H1 (cell line): Measurements from ENCODE around the gene FLT4. TPM values are rescaled to one million over a fixed set of nuclear protein-coding genes. Genes with fewer than 3 reads are reported as not detected.

Source experiments
- CTCF ChIA-PET: fragments of 300-600 bp; sonication (Branson Sonifier 250); formaldehyde crosslinking; loops from one replicate; lab custom pipeline; 2021; ENCODE audit not compliant: partially characterized antibody; lab: Charles Lee
- POLR2A ChIA-PET: fragments of 300-600 bp; sonication (Branson Sonifier 250); formaldehyde crosslinking; loops from one replicate; lab custom pipeline; 2021; ENCODE audit warnings: inconsistent platforms; ENCODE audit not compliant: partially characterized antibody; lab: Charles Lee
- DNase-seq, 2 experiments: peaks; one replicate each; pipeline versions ENCODE4 v3.0.0 to v3.0.0-alpha.2; 2010 to 2022; ENCODE audit warnings: low spot score in 2 of 2, low read depth in 1 of 2, mixed read lengths in 1 of 2
- FAIRE-seq: peaks from 2 replicates; lab custom pipeline; 2011; peaks lifted over from hg19 to GRCh38; lab: Jason Lieb, UNC
- H2AFZ ChIP-seq: 2 replicates; pipeline ENCODE4 v1.8.1; 2012; ENCODE audit warnings: low read length, inconsistent platforms
- H2AK5ac ChIP-seq: 2 replicates; pipeline ENCODE4 v1.6.1; 2013; ENCODE audit warnings: low read depth, low read length
- H2BK120ac ChIP-seq: replicated peaks from 2 replicates; pipeline ENCODE3; 2013; ENCODE audit warnings: low read depth, low read length, inconsistent platforms
- H2BK12ac ChIP-seq: 2 replicates; pipeline ENCODE4 v1.6.1; 2013; ENCODE audit warnings: low read depth, low read length
- H2BK15ac ChIP-seq: 2 replicates; pipeline ENCODE4 v1.6.1; 2013; ENCODE audit warnings: low read length
- H2BK20ac ChIP-seq: 2 replicates; pipeline ENCODE4 v1.6.1; 2013; ENCODE audit warnings: low read length
- H2BK5ac ChIP-seq: 2 replicates; pipeline ENCODE4 v1.6.1; 2013; ENCODE audit warnings: low read depth, low read length
- H3K14ac ChIP-seq: 2 replicates; pipeline ENCODE4 v1.6.1; 2013; ENCODE audit warnings: inconsistent platforms; ENCODE audit not compliant: insufficient read length
- H3K18ac ChIP-seq: 2 replicates; pipeline ENCODE4 v1.6.1; 2013; ENCODE audit warnings: low read length; ENCODE audit errors: extremely low read depth
- H3K23ac ChIP-seq: 2 replicates; pipeline ENCODE4 v1.6.1; 2013; ENCODE audit warnings: inconsistent platforms; ENCODE audit not compliant: insufficient read length
- H3K23me2 ChIP-seq: 2 replicates; pipeline ENCODE4 v1.6.1; 2013; ENCODE audit warnings: low read depth, low read length
- H3K27ac ChIP-seq: 2 replicates; pipeline ENCODE4 v1.6.1; 2011; ENCODE audit warnings: low read depth, low read length, inconsistent platforms
- H3K27me3 ChIP-seq, 4 experiments: replicated peaks in 1 of 4; 1 replicate in 1 of 4; 2 replicates in 3 of 4; pipeline versions ENCODE4 v1.6.1 to v1.8.1; 2011 to 2013; ENCODE audit warnings: low read length in 3 of 4, mild to moderate bottlenecking in 3 of 4, inconsistent platforms in 2 of 4, mixed read lengths in 2 of 4, moderate library complexity in 1 of 4; ENCODE audit not compliant: control insufficient read depth in 3 of 4, insufficient read depth in 3 of 4; ENCODE audit errors: extremely low read depth in 1 of 4
- H3K36me3 ChIP-seq, 4 experiments: 2 replicates each; pipeline versions ENCODE4 v1.6.1 to v1.8.1; 2011 to 2013; ENCODE audit warnings: mild to moderate bottlenecking in 4 of 4, low read length in 3 of 4, moderate library complexity in 2 of 4, control low read depth in 1 of 4, inconsistent platforms in 1 of 4; ENCODE audit not compliant: insufficient read depth in 4 of 4, control insufficient read depth in 2 of 4
- H3K4ac ChIP-seq: replicated peaks from 2 replicates; pipeline ENCODE3; 2013; ENCODE audit warnings: low read length, low read depth, mixed read lengths, inconsistent platforms; ENCODE audit not compliant: insufficient read length
- H3K4me1 ChIP-seq, 4 experiments: replicated peaks in 1 of 4; 1 replicate in 1 of 4; 2 replicates in 3 of 4; pipeline versions ENCODE4 v1.6.1 to v1.8.1; 2011 to 2013; ENCODE audit warnings: low read length in 3 of 4, inconsistent platforms in 2 of 4, mixed read lengths in 1 of 4; ENCODE audit not compliant: insufficient read depth in 4 of 4, control insufficient read depth in 3 of 4
- H3K4me2 ChIP-seq, 2 experiments: 2 replicates each; pipeline versions ENCODE4 v1.6.1 to v1.8.1; 2011 to 2013; ENCODE audit warnings: low read depth in 2 of 2, low read length in 2 of 2, control low read depth in 1 of 2, inconsistent platforms in 1 of 2, mild to moderate bottlenecking in 1 of 2; ENCODE audit not compliant: insufficient read depth in 1 of 2
- H3K4me3 ChIP-seq, 4 experiments: fragments of 200-600, 300-600 bp in 1 of 4; sonication (generic), shearing (Covaris generic), sonication (Bioruptor Twin) in 1 of 4; 2 replicates each; pipeline versions ENCODE4 v1.5.1 to v1.8.1; 2011 to 2016; ENCODE audit warnings: low read length in 4 of 4, low read depth in 3 of 4, control low read depth in 2 of 4, inconsistent platforms in 2 of 4, mild to moderate bottlenecking in 2 of 4, mixed read lengths in 1 of 4, moderate library complexity in 1 of 4; ENCODE audit not compliant: insufficient read depth in 2 of 4; ENCODE audit errors: extremely low read depth in 1 of 4
- H3K56ac ChIP-seq: replicated peaks from 2 replicates; pipeline ENCODE3; 2013; ENCODE audit warnings: low read depth, mild to moderate bottlenecking, mixed read lengths, low read length, inconsistent platforms; ENCODE audit not compliant: insufficient read length
- H3K79me1 ChIP-seq: 2 replicates; pipeline ENCODE4 v1.6.1; 2013; ENCODE audit warnings: low read depth, low read length, control low read depth
- H3K79me2 ChIP-seq, 2 experiments: 2 replicates each; pipeline versions ENCODE4 v1.6.1 to v1.8.1; 2012 to 2013; ENCODE audit warnings: low read length in 2 of 2, mild to moderate bottlenecking in 2 of 2, inconsistent platforms in 1 of 2; ENCODE audit not compliant: insufficient read depth in 2 of 2, control insufficient read depth in 1 of 2
- H3K9ac ChIP-seq, 4 experiments: replicated peaks in 1 of 4; 1 replicate in 1 of 4; 2 replicates in 3 of 4; pipeline versions ENCODE4 v1.6.1 to v1.8.1; 2011 to 2013; ENCODE audit warnings: low read depth in 3 of 4, low read length in 3 of 4, control low read depth in 2 of 4, mild to moderate bottlenecking in 2 of 4, moderate library complexity in 2 of 4, inconsistent platforms in 1 of 4; ENCODE audit errors: extremely low read depth in 1 of 4
- H3K9me3 ChIP-seq, 2 experiments: 2 replicates each; pipeline versions ENCODE4 v1.6.1 to v1.8.1; 2012 to 2013; ENCODE audit warnings: mild to moderate bottlenecking in 2 of 2, moderate library complexity in 2 of 2, control low read depth in 1 of 2, inconsistent platforms in 1 of 2, low read depth in 1 of 2, low read length in 1 of 2, mixed read lengths in 1 of 2; ENCODE audit not compliant: insufficient read depth in 2 of 2
- H4K20me1 ChIP-seq, 2 experiments: replicated peaks in 1 of 2; 2 replicates each; pipeline versions ENCODE3 to v1.8.1; 2011 to 2013; ENCODE audit warnings: inconsistent platforms in 2 of 2, low read length in 2 of 2, mild to moderate bottlenecking in 1 of 2; ENCODE audit not compliant: insufficient read depth in 2 of 2, control insufficient read depth in 1 of 2
- H4K5ac ChIP-seq: 2 replicates; pipeline ENCODE4 v1.6.1; 2013; ENCODE audit warnings: low read length, low read depth, mixed read lengths, inconsistent platforms; ENCODE audit not compliant: insufficient read length
- H4K8ac ChIP-seq: 2 replicates; pipeline ENCODE4 v1.8.0; 2013; ENCODE audit warnings: mild to moderate bottlenecking, moderate library complexity, low read length, inconsistent platforms; ENCODE audit not compliant: insufficient read depth; ENCODE audit errors: extremely low read depth
- H4K91ac ChIP-seq: replicated peaks from 2 replicates; pipeline ENCODE3; 2013; ENCODE audit warnings: low read length, mixed read lengths, inconsistent platforms; ENCODE audit not compliant: insufficient read length
- ATF2 ChIP-seq: IDR thresholded peaks from 2 replicates; pipeline ENCODE4 v1.6.1; 2012; ENCODE audit warnings: low read length, inconsistent platforms
- CBX5 ChIP-seq: fragments of 300-800, 300-1000 bp; sonication (generic); IDR thresholded peaks from 2 replicates; pipeline ENCODE4 v1.7.1; 2016; ENCODE audit warnings: antibody characterized with exemption, low read length, low read depth
- EGR1 ChIP-seq: IDR thresholded peaks from 2 replicates; pipeline ENCODE4 v1.6.1; 2011; ENCODE audit warnings: low read depth, low read length, borderline replicate concordance
- EP300 ChIP-seq, 2 experiments: IDR thresholded peaks; 1 replicate in 1 of 2; 2 replicates in 1 of 2; pipeline ENCODE4 v1.6.1; 2011 to 2012; ENCODE audit warnings: low read depth in 2 of 2, low read length in 2 of 2, mild to moderate bottlenecking in 2 of 2, borderline replicate concordance in 1 of 2, inconsistent platforms in 1 of 2, moderate library complexity in 1 of 2
- FOSL1 ChIP-seq: IDR thresholded peaks from 2 replicates; pipeline ENCODE4 v1.6.1; 2011; ENCODE audit warnings: mild to moderate bottlenecking, low read depth, low read length, moderate library complexity; ENCODE audit not compliant: insufficient read depth
- KDM1A ChIP-seq: fragments of 200-600, 300-600 bp; sonication (generic); IDR thresholded peaks from 2 replicates; pipeline ENCODE4 v1.7.1; 2016; ENCODE audit warnings: mild to moderate bottlenecking, low read length, borderline replicate concordance
- NANOG ChIP-seq: IDR thresholded peaks from 2 replicates; pipeline ENCODE4 v1.6.1; 2011; ENCODE audit warnings: low read length, low read depth, mild to moderate bottlenecking, inconsistent platforms; ENCODE audit not compliant: insufficient read depth, poor library complexity, severe bottlenecking
- POLR2A ChIP-seq, 2 experiments: IDR thresholded peaks; 1 replicate in 1 of 2; 2 replicates in 1 of 2; pipeline ENCODE4 v1.6.1; 2011; ENCODE audit warnings: low read depth in 2 of 2, low read length in 2 of 2, mild to moderate bottlenecking in 2 of 2; ENCODE audit errors: control extremely low read depth in 1 of 2
- RAD21 ChIP-seq, 2 experiments: IDR thresholded peaks in 1 of 2; conservative IDR thresholded peaks in 1 of 2; 2 replicates each; pipeline ENCODE4 v1.6.1; 2011; ENCODE audit warnings: low read depth in 2 of 2, low read length in 2 of 2, improper control_type of control experiment in 1 of 2, inconsistent platforms in 1 of 2, mild to moderate bottlenecking in 1 of 2, moderate library complexity in 1 of 2
- TCF12 ChIP-seq: IDR thresholded peaks from 2 replicates; pipeline ENCODE4 v1.6.1; 2011; ENCODE audit warnings: low read depth, mild to moderate bottlenecking, low read length
- ZNF274 ChIP-seq: IDR thresholded peaks from 2 replicates; pipeline ENCODE4 v1.7.0; 2012; ENCODE audit warnings: low read length, borderline replicate concordance; ENCODE audit errors: extremely low read depth
- WGBS, 2 experiments: shearing (Covaris generic) in 1 of 2; methylation state at CpG; one replicate each; pipeline versions ENCODE4 v1.1.6 to v1.1.7; 2013 to 2015; ENCODE audit warnings: low lambda C conversion rate in 2 of 2, mixed read lengths in 2 of 2, inconsistent platforms in 1 of 2, low coverage in 1 of 2, missing lambda C conversion rate in 1 of 2; ENCODE audit not compliant: insufficient replicate concordance in 2 of 2, insufficient coverage in 1 of 2, insufficient read length in 1 of 2; ENCODE audit errors: extremely low coverage in 1 of 2, missing lambda C conversion rate in 1 of 2; 5-methylcytosine and 5-hydroxymethylcytosine counted together
- polyA plus RNA-seq, 7 experiments: library from polyadenylated mRNA; depleted of rRNA in 3 of 7; stranded (reverse) in 5 of 7; unstranded in 2 of 7; fragments of >200 nt in 5 of 7; fragments of 200-250 nt in 2 of 7; gene quantifications; 1 replicate in 5 of 7; 2 replicates in 1 of 7; 4 replicates in 1 of 7; pipeline versions ENCODE4 v1.2.1 to v1.2.3, GENCODE V29; 2011 to 2013; ENCODE audit warnings: missing spikeins in 2 of 7, mixed read lengths in 2 of 7
- total RNA-seq: library from RNA; stranded (reverse); fragmentation: NEBNext Ultra II Directional; extraction: Animal tissue kit (Norgen Biotek cat#: 25700); gene quantifications from 2 replicates; pipeline ENCODE4 v1.2.1, GENCODE V29; 2021

FLT4 gene
- total and polyA plus RNA-seq, 2 of the 8 experiments (the other 6 are each of a cell fraction or from before 2014, with no cell fraction given): 6.5 to 7.7 TPM

GRCh38 chr5:180689071-180689694 lies 39.8 kb upstream of the FLT4 start:
- ChIA-PET CTCF (interaction anchor here (0.6 to 1.1 kb wide), 2 partner anchors 70 to 336 kb away, joined by 3 to 4 read pairs; no protein-coding TSS in a partner anchor), POLR2A (no interaction called here)
- H3K4me2 ChIP-seq: peak overlapping the region in 1 of 2 experiments; percentile 14; a peak in 1 of 4 replicates
- no peaks in the 10 kb centered on the region for H3K23me2 ChIP-seq
- no peak overlapping the region for H3K23ac ChIP-seq
- H3K4me3 ChIP-seq: no peak overlapping the region
- no peak for DNase-seq
- no peak overlapping the region for H3K56ac ChIP-seq
- no peaks in the 10 kb centered on the region for H3K27me3 ChIP-seq
- H2AK5ac ChIP-seq: no peak overlapping the region
- no peaks in the 10 kb centered on the region for H3K79me2 ChIP-seq
- no peak overlapping the region for H3K9ac ChIP-seq
- H4K5ac ChIP-seq: no peak overlapping the region
- H2BK15ac ChIP-seq: no peak overlapping the region
- 76% methylated on average over 13 of the region's 13 CpGs; no CpG with 5 or more reads in 1 of the 2 experiments for WGBS, 2 experiments
- H3K14ac ChIP-seq: no peak overlapping the region
- no peak overlapping the region for H4K91ac ChIP-seq
- no peak overlapping the region for H3K4ac ChIP-seq
- no peak for FAIRE-seq
- H3K79me1 ChIP-seq: no peaks in the 10 kb centered on the region
- no peak overlapping the region for H2BK5ac ChIP-seq
- no peaks in the 10 kb centered on the region for H3K36me3 ChIP-seq
- H4K20me1 ChIP-seq: no peaks in the 10 kb centered on the region
- H3K9me3 ChIP-seq: no peaks in the 10 kb centered on the region
- H2BK20ac ChIP-seq: no peak overlapping the region
- H3K18ac ChIP-seq: no peak overlapping the region
- H2AFZ ChIP-seq: no peak overlapping the region
- no peak overlapping the region for H2BK12ac ChIP-seq
- no peak overlapping the region for H3K27ac ChIP-seq
- peaks cover 0 to 8% (median 5%) of the 10 kb centered on the region in 4 experiments; a peak in 4 of 7 replicates for H3K4me1 ChIP-seq
- H4K8ac ChIP-seq: no peak overlapping the region
- H2BK120ac ChIP-seq: no peak overlapping the region
- TF ChIP-seq ZNF274 (no peak), FOSL1 (no peak), CBX5 (no peak), EP300 (IDR thresholded peaks at IDR 0.05; ENCODE audit: borderline replicate concordance in 1 of 2, low read depth in 2 of 2, low read length in 2 of 2) (no peak), KDM1A (no peak), EGR1 (no peak), ATF2 (no peak), NANOG (no peak), TCF12 (no peak), POLR2A (IDR thresholded peaks at IDR 0.05; ENCODE audit: control extremely low read depth in 1 of 2, low read depth in 2 of 2, low read length in 2 of 2) (no peak), RAD21 (IDR thresholded peaks at IDR 0.05 in 1 of 2, conservative IDR thresholded peaks at IDR 0.05 in 1 of 2; ENCODE audit: low read depth in 2 of 2, low read length in 2 of 2) (no peak)
